HepG2 (cell line): ENCODE data around the gene TNRC18. TPM values are rescaled to one million over a fixed set of nuclear protein-coding genes. Genes with fewer than 3 reads are reported as not detected.

Source experiments
- NR2F6 ChIP-seq, 2 experiments: IDR thresholded peaks; 2 replicates each; pipeline ENCODE4 v1.6.1; 2016; ENCODE audit warnings: antibody characterized with exemption in 1 of 2, mild to moderate bottlenecking in 1 of 2
- polyA plus RNA-seq, 8 experiments: library from polyadenylated mRNA; depleted of rRNA in 3 of 8; stranded (reverse) in 7 of 8; unstranded in 1 of 8; fragments of >200 nt; fragmentation: Illumina TruSeq in 4 of 8; extraction: Trizol in 4 of 8; gene quantifications; 2 replicates each; pipeline versions ENCODE4 v1.2.1 to v1.2.3, GENCODE V29; 2011 to 2016; ENCODE audit warnings: low read depth in 4 of 8, missing spikeins in 1 of 8, mixed read lengths in 1 of 8; ENCODE audit not compliant: insufficient read depth in 1 of 8
- total RNA-seq, 5 experiments: library from RNA; depleted of rRNA; stranded (reverse); fragments of >200 nt; fragmentation: Illumina TruSeq; extraction: Trizol; gene quantifications; 2 replicates each; pipeline ENCODE4 v1.2.3, GENCODE V29; 2016; ENCODE audit warnings: low read depth in 1 of 5
- TF ChIP-seq, protein P1 (sequence below): sonication (generic); formaldehyde crosslinking; IDR thresholded peaks from 2 replicates; pipeline ENCODE4 v1.4.0; 2020; ENCODE audit warnings: missing genetic modification reagents
- TF ChIP-seq, protein P2 (sequence below): sonication (generic); formaldehyde crosslinking; IDR thresholded peaks from 2 replicates; pipeline ENCODE4 v1.4.0; 2020; ENCODE audit warnings: mild to moderate bottlenecking, missing genetic modification reagents
- TF ChIP-seq, protein P3 (sequence below): sonication (generic); formaldehyde crosslinking; IDR thresholded peaks from 2 replicates; pipeline ENCODE4 v1.5.1; 2020; ENCODE audit warnings: mild to moderate bottlenecking, missing genetic modification reagents, moderate library complexity

Gene TNRC18
- total and polyA plus RNA-seq, 2 of the 13 experiments (the other 11 are each of a cell fraction or from before 2014, with no cell fraction given) = 11.7 to 17.4 TPM

- TF ChIP-seq NR2F6 (IDR thresholded peaks at IDR 0.05) (peak; percentile 43; the same call in 1 of the 2 replicates), NR2F6 (CRISPR knock-in tag; IDR thresholded peaks at IDR 0.05) (peak; percentile 70; the same call in 1 of the 2 replicates)
- TF ChIP-seq, protein P1, sequence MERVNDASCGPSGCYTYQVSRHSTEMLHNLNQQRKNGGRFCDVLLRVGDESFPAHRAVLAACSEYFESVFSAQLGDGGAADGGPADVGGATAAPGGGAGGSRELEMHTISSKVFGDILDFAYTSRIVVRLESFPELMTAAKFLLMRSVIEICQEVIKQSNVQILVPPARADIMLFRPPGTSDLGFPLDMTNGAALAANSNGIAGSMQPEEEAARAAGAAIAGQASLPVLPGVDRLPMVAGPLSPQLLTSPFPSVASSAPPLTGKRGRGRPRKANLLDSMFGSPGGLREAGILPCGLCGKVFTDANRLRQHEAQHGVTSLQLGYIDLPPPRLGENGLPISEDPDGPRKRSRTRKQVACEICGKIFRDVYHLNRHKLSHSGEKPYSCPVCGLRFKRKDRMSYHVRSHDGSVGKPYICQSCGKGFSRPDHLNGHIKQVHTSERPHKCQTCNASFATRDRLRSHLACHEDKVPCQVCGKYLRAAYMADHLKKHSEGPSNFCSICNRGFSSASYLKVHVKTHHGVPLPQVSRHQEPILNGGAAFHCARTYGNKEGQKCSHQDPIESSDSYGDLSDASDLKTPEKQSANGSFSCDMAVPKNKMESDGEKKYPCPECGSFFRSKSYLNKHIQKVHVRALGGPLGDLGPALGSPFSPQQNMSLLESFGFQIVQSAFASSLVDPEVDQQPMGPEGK (CRISPR knock-in tag) = peak; percentile 88
- TF ChIP-seq, protein P2, sequence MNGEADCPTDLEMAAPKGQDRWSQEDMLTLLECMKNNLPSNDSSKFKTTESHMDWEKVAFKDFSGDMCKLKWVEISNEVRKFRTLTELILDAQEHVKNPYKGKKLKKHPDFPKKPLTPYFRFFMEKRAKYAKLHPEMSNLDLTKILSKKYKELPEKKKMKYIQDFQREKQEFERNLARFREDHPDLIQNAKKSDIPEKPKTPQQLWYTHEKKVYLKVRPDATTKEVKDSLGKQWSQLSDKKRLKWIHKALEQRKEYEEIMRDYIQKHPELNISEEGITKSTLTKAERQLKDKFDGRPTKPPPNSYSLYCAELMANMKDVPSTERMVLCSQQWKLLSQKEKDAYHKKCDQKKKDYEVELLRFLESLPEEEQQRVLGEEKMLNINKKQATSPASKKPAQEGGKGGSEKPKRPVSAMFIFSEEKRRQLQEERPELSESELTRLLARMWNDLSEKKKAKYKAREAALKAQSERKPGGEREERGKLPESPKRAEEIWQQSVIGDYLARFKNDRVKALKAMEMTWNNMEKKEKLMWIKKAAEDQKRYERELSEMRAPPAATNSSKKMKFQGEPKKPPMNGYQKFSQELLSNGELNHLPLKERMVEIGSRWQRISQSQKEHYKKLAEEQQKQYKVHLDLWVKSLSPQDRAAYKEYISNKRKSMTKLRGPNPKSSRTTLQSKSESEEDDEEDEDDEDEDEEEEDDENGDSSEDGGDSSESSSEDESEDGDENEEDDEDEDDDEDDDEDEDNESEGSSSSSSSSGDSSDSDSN (CRISPR knock-in tag) = peak; percentile 68
- TF ChIP-seq, protein P3, sequence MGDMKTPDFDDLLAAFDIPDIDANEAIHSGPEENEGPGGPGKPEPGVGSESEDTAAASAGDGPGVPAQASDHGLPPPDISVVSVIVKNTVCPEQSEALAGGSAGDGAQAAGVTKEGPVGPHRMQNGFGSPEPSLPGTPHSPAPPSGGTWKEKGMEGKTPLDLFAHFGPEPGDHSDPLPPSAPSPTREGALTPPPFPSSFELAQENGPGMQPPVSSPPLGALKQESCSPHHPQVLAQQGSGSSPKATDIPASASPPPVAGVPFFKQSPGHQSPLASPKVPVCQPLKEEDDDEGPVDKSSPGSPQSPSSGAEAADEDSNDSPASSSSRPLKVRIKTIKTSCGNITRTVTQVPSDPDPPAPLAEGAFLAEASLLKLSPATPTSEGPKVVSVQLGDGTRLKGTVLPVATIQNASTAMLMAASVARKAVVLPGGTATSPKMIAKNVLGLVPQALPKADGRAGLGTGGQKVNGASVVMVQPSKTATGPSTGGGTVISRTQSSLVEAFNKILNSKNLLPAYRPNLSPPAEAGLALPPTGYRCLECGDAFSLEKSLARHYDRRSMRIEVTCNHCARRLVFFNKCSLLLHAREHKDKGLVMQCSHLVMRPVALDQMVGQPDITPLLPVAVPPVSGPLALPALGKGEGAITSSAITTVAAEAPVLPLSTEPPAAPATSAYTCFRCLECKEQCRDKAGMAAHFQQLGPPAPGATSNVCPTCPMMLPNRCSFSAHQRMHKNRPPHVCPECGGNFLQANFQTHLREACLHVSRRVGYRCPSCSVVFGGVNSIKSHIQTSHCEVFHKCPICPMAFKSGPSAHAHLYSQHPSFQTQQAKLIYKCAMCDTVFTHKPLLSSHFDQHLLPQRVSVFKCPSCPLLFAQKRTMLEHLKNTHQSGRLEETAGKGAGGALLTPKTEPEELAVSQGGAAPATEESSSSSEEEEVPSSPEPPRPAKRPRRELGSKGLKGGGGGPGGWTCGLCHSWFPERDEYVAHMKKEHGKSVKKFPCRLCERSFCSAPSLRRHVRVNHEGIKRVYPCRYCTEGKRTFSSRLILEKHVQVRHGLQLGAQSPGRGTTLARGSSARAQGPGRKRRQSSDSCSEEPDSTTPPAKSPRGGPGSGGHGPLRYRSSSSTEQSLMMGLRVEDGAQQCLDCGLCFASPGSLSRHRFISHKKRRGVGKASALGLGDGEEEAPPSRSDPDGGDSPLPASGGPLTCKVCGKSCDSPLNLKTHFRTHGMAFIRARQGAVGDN (CRISPR knock-in tag) = peak; percentile 79
These were observed 22.5 kb upstream of the TNRC18 start (continued) for GRCh38 chr7:5445981-5446594.
